Fibroblast of upper back skin (primary cell): ENCODE data around the gene NCOA3.

ENCODE experiments used
- DNase-seq: peaks from one replicate; pipeline ENCODE4 v3.0.0-alpha.2; 2013

NCOA3 gene

DNA sequence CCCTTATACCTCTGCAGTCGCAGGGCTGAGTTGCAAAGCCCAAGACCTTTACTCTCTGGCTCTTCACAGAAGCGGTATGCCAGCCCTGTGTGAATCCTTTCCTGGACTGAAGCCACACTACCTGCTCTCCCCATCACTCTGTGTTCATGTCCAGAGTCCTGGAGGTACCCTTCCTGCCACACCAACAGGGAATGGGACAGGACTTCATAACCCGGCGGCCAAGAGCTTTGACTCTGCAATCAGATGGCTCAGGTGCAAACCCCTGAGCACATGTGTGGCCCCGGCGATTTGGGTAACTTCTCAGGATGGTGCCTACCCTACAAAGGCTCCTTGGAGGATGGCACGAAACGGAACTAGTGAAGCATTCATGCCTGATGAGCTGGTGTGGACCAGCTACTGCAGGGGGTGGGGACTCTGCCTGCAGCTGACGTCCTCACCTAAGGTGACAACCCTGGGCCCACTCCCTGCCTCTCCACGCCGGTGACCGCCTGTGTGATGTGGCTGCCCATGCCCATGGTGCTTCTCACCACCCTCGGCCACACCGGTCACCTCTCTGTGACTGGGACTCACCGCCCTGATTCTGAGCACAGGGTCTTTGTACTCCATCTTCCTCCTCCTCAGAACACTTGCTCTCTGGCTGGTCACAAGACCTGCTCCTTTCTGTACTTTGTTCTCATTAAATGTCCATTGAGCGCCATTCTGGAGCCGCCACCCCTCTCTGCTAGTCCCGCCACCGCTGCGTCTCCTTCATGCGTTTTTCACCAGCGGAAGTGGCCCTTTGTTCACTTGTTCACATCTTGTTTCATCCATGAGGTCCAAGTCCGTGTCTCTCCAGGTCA, 166.8 kb downstream of the NCOA3 start:
- no peak for DNase-seq

DNA sequence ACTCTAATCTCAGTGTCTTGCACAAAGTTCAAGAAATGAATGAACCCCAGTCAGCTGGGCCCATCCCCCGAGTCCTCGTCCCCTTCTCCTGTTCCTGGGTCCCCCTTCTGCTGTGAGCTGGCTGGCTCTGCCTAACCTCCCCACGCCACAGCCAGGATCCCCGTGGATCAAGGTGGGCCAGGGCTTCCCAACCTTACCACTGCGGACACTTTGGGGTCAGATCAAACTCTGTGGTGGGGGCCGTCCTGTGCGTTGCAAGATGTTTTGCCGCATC, 167.4 kb downstream of the NCOA3 start:
- DNase-seq, result no peak

DNA sequence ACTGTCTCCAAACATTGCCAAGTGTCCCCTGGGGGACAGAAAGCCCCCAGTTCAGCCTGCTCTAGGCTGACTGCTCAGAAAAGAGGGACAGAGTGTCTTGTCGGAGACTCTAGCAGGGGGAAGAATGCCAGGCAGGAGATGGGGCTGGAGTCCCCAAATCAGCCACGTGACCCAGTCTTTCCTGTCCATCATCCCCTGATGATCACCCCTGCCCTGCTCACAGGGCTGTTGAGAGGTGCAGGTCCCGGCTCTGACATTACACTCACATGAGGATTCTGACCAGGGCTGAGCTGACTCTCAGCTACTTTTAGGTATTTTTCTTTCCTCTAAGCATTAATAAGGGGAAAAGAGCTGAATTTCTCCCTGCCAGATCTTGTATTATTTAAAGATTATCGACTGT, 167.8 kb downstream of the NCOA3 start:
- no peak for DNase-seq

DNA sequence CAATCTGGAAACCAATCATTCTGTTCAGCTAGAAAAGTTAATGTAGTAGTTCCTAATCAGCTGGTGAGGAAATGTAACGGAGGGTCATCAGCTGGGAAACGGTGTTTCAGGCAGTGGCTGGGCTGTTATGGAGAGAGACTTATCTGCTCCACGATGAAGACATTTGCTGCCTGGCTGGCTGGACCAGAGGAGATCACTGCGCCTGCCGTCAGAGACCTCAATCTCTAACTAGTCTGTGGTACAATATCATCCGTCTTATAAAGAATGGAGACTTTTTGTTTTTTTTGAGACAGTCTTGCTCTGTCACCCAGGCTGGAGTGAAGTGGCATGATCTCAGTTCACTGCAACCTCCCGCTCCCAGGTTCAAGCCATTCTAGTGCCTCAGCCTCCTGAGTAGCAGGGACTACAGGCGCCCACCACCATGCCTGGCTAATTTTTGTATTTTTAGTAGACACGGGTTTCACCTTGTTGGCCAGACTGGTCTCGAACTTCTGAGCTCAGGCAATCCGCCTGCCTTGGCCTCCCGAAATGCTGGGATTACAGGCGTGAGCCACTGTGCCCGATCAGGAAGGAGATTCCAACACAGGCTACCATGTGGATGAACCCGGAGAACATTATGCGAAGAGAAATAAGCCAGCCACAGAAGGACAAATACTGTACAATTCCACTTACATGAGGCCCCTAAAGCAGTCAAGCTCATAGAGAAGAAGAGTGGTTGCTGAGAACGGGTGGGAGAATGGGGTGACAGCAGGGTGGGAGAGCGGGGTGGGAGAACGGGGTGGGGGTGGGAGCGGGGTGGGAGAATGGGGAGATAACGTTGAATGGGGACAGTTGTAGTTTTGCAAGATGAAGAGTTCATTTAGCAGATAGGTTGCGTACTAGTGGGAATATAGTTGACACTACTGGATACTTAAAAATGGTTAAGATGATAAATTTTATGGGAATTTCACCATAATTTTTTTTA, 168.5 kb downstream of the NCOA3 start:
- DNase-seq, result no peak

DNA sequence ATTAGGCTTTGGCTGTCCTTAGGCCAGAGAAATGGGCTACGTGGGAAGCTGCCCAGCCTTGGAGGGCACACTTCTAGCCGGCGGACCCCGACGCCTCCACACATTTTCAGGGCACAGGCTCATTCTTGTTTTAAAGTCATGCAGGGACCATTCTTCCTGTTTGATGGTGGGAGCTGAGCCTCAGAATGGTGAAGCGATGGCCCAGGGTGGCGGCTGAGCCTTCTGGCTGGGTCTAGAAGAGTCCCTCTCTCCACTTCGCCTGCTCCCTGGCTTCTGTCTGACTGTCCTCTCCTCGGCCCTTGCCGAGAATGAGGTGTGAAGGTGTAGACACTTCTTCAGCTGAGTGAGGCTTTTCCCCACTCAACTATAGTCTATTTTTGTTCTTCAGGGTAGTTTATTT, 169.2 kb downstream of the NCOA3 start:
- no peak for DNase-seq

DNA sequence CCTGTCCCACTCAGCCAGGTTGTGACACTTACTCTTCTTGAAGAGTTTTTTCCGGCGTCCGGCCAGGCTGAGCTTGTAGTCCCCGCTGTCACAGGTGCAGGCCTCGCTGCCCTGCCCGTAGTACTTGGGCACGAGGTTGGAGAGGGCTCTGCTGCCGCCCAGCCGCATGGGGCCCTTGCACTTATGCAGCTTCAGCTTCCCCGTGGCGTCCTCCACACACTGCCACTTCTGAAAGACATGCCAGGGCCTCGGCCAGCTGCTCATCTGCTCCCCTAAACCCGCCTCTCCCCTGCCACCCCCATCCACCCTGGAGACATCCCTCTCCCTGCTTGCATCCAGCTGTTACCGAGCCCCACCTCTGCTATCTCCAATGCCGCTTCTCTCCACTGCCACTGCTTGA, 170.5 kb downstream of the NCOA3 start:
- DNase-seq, result no peak

DNA sequence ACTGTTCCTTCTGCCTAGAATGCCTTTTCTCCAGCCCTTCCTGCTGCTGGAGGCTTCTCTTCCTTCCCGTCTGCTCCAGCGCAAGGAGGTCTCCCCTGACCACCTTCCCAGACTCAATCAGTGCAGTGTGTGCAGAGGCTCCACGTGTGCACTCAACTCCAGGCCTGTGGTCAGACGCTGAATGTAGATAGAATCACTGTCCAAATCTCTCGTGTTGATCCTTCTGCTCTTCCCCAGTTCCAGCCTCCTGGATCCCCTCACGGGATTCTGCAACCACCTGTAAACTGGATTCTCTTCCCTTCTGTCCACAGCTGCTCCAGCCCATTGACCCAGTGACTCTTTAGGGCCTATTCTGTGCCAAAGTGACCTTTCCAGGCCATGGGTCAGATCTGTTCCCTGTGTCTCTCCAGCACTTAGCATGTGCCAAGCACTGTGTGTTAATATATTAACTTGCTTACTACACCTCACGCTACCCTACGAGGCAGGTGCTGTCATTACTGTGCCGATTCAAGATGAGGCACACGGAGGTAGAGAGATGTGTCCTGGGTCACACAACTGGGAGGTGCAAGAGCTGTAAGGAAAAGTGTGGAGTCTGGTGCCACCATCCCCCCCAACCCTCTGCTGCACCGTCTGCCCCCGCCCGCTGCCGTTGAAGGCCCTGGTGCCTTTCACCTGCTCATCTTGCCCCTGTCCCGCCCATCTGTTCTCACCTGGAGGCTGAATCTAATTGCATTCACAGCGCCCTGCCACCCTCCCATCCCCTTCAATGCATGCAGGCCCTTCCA, 171.4 kb downstream of the NCOA3 start:
- DNase-seq, result no peak

DNA sequence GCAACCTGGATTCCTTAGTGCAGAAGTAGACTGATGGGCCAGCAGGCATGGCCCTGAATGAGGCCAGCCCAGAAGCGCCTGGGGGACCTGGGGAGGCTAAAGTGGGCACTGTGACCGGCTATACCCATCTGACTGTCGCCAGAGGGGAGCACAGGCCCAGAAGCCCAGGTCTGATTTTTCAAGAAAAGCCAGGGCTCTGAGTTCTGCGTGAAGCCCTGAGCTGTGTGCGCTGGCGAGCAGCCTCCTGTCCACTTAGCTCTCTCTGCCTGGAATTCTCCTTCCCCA, 171.9 kb downstream of the NCOA3 start:
- no peak for DNase-seq

DNA sequence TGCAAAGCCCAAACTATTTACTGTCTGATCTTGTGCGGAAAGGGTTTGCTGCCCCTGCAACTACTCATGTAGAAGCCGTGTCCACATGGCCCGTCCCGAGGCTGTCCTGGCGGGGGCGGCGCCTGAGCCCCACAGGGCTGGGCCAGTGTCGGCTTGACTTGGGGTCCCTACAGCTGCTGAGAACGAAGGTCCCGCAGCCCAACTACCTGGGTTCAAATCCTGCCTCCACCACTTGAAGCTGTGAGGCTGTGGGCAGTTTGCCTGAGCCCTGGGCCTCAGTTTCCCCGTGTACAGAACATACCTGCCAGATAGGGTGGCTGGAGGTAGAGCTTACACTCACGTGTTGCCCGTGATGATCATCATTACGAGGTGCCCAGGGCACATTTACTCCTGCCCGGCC, 172.5 kb downstream of the NCOA3 start:
- DNase-seq, result no peak

DNA sequence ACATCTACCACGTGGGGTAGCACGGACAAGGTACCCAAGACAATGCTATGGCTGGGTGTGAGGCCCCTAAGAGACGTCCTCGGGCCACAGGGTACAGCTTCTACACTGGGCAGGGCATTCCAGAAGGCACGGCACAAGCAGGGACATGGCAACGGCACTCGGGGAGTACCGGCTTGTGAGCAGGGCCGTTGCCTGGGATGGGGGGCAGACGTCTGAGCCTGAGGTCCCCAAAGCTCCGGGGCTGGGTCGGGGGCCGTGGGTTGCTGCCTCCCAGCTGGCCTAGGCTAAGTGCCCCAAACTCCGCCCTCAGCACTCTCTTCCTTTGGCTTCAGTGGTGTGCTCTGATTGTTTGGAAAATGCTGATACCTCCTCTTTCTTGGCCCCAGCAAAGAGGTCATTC, 173.0 kb downstream of the NCOA3 start:
- DNase-seq, result no peak

DNA sequence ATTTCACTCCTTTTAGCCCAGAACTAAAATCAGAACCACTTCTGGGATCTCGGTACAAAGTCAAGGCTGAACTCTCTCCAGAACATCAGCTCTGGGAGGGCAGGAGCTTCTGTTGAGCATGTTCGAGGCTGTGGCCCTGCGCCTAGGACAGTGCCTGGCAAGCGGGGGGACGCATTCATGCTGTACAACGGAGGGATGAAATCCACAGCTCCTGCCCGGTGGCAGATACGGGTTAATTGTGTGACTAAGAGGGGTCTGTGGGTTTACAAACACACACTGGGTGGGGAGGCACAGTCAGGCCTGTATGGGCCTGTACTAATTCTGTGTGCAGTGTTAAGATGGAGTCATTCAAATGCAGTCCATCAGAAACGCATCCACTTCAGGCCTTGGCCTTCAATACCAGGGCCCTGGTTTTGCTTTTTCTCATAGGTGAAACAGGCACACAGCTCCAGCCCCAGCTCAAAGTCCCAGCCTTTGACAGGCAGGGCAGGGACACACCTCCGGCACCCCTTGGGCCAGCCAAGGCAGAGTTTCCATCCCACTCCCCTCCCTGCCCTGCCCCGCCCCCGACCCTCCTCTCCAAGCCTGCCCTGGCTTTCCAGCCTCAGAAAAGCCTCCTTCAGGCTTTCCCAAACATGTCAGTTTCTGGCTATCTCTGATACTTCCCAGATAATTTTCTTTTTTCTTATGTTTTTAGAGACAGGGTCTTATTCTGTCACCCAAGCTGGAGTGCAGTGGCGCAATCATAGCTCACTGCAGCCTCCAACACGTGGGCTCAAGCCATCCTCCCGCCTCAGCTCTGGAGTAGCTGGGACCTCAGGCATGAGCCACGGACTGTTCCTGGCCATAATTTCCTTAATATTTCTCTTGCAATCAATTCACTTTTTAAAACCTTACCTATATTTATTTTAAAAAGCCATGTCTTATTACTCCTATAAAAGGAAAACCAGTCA, 173.8 kb downstream of the NCOA3 start:
- DNase-seq, result no peak

DNA sequence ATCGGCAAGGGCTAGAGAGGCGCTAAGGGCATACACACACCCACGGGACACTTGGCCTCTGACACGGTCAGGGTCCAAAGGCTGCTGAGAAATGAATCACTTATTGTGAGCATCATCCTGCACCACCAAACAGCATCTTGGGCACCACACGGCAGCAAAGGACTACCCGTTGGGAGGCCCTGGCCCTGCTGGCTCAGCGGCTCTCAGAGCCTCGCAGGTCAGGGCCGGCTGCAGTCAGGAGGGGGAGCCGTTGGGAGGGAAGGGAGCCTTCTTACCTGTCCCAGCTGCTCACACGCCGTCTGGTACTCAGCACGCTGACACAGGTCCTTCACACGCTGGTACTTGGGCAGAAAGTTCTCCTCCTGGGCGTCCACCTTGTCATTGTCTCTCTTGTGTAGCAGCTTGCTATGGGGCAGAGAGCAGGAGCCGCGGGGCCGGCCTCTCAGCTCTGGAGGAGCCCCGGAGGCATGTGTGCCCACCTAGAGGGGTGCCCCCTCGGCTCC, 174.6 kb downstream of the NCOA3 start:
- no peak for DNase-seq

DNA sequence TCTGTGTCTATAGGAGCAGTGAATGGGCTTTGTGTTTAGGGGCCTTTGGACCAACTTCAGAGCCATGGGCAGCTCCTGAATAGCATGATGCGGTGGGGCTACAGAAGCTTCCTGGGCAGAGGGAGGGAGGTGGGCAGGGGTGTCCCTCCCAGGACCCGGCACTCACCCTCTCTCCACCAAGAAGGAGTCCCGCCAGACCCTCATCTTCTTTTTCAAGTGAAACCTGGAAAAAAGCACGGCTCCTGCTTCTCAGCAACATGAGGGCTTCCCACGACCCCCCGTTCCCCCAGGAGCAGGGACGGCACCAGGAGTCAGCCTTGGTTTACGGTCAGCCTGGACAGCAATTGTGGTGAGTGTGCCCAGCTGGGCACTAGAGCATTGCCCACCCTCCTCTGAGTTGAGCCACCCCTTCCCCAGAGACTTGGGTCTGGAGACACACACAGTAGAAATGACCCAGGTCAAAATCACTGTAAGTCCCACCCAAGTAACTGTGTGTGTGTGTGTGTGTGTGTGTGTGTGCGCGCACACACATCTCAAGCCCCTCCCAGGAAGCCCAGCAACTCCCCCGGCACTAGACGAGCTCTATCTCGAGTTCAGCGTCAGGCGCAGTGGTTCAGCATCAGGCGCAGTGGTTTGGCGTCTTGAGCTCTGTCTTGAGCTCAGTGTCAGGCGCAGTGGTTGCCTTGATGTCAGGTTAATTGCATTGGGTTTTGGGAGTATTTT, 175.4 kb downstream of the NCOA3 start:
- DNase-seq, result no peak

DNA sequence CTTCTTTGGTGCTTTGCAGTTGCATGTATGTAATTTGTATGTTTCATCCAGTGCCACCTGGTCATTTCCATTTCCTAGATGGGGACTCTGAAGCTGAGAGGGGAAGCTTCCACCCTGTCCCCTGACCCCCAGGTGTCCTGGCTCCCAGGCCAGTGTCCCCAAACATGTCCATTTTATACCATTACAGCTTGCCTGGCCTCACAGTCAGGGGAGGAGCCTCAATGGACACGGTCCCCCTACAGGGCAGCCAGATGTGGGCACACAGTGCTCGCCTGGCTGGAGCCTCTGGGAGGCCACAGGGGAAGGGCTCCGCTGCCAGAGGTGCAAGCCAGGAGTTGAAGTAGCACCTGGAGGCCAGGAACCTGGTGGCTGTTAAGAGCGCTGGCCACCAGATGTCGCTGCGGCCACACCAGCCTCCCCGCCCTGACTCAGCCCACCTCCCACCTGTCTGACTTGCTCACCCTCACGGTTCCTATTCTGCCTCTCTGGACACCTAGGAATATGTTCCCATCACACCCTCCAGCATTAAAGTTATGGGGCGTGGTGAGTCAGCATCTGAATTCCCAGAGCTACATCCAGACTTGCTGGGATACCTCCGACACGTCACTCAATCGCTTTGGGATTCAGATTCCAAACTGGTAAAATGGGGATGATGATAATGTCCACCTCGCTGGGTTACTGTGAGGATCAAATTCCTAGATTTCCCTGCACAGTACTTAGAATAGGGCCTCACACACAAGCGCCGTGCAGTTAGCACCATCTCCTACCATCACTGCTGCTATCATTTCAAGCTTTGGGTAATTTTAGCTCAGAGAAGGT, 176.2 kb downstream of the NCOA3 start:
- DNase-seq, result peak; percentile 10

DNA sequence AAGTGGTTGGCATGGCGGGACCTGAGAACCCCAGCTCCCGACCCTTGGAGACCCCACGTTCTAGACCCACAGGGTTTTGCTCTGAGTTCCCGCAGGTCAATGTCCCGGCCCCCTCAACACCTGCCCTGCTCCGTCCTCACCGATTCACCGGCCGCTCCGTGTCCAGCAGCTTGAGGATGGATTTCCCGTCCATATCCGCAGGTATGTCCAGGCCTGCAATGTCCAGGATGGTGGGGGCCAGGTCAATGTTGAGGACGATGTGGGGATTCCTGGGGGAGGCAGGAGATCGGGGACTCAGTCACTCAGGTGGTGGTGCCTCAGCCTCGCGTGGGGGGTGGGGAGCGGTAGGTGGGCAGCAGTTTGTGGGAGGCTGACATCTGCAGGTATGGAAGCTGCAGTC, 176.8 kb downstream of the NCOA3 start:
- no peak for DNase-seq

DNA sequence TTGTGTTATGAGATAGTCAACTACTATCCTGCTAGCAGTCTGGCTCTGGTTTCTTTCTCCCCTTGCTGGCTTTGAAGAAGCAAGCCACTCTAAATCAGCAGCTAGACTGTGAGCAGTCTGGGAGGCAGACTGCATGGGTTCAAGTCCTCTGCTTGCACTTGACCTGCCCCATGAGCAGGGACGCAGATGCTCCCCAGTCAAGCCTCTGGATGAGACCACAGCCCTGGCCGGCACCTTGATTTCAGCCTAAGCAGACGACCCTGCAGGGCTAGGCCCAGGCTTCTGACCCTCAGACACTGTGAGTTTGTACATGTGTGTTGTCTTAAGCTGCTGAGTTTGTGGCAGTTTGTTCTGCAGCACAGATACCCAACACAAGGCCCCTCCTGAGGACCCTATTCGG, 177.8 kb downstream of the NCOA3 start:
- DNase-seq, result no peak

DNA sequence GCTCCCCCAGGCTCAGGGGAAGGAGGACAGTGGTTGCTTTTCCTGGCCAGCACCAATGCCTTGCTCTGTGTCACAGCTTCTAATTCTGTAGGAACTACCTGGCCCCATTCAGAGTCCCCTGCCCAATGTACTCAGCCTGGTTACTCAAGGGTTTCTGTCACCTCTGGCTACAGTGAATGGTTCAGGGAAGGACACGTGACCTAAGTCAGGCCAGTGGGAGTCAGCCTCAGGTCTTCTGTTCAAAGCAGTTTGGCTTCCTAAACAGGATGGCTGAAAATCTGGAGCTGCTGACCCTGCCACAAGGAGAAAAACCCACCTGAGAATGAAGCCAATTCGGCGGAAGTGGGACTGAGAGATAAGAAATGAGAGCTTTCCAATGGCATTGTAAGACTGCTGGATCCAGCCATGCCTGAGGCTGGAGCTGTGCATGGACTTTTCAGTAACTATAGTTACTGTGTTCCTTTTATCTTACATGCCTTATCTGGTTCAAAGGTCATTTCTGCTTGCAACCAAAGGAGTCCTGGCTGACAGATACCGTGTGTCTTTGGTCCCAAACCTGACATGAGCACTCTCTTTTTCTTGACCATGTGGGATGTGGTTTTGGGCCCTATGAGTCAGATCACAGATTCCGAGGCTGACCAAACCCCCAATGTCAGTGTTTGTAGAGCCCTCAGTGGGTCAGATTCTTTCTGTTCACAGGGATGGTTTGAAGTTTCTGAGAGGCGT, 179.3 kb downstream of the NCOA3 start:
- DNase-seq, result peak; percentile 35

DNA sequence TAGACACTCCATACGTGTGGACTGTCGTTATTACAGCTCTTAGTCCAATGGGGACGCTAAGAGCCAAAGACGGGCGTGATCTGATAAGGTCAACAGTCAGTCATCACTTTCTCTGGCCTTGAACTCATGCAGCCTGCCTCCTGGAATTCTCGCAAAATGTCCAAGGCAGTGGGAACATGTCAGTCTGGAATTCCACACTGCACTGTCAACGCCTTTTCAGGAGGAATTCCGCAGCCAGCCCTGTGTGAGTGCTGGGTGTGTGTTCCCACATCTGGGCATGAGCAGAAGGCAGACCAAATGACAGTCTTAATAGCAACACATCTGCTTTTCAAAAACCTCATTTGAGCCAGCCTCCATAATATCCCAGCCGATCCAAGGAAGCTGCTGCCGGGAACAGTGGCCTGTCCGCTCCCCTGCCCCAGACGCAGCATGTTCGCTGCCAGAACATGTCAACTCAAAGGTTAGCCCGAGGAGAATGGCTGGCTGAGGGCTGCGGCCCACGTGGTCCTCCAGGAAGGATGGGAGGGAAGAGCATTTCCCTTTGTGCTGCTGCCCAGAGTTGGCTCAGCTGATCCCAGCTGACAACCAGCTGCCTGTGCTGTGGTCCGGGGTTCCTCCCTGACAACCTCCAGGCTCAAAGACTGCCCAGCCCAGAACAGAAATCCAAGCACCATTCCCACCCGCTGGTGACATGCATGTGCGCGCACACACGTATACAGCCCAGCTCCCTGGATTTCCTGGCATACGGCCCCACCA, 180.5 kb downstream of the NCOA3 start:
- peak; percentile 65 for DNase-seq

DNA sequence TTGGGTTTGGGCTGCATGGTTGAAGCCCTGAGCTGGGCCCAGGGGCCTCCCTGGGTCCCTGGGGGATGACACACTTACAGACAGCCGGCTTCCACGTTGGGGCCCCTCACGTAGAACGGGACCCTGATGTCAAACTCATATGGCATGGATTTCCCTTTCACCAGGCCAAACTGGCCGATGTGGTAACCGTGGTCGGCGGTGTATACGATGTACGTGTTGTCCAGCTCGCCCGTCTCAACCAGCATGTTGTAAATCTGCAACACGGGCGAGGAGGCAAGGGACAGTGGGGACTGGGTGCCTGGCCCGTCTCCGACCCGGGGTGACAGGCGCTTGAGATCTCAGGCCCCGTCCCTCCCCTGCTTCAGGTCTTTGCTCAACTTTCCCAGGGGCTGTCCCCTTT, 181.2 kb downstream of the NCOA3 start:
- no peak for DNase-seq
